Spleen (tissue), 11 donors: ENCODE measurements around the gene HUNK. TPM values are rescaled to one million over a fixed set of nuclear protein-coding genes. Genes with fewer than 3 reads are reported as not detected.

Experiments
- DNase-seq: peaks from one replicate; pipeline ENCODE4 v3.0.0-alpha.2; 2020
- H3K27ac ChIP-seq, 8 donors: fragments of 200-600 bp; sonication (generic) in 7 of 8; 1 replicate in 4 of 8; 2 replicates in 4 of 8; pipeline versions ENCODE4 v1.5.0 to v1.8.0; 2016 to 2021; ENCODE audit warnings: inconsistent platforms in 4 of 8, mild to moderate bottlenecking in 4 of 8, moderate library complexity in 1 of 8
- H3K27me3 ChIP-seq, 7 donors: fragments of 200-600 bp; sonication (generic) in 6 of 7; replicated peaks in 1 of 7; 1 replicate in 4 of 7; 2 replicates in 3 of 7; pipeline versions ENCODE4 v1.5.0 to v1.8.0; 2016 to 2021; ENCODE audit warnings: inconsistent platforms in 3 of 7, mild to moderate bottlenecking in 1 of 7
- H3K36me3 ChIP-seq, 6 donors: fragments of 200-600 bp; sonication (generic) in 5 of 6; 1 replicate in 4 of 6; 2 replicates in 2 of 6; pipeline versions ENCODE4 v1.5.0 to v1.8.0; 2016 to 2021; ENCODE audit warnings: inconsistent platforms in 2 of 6
- H3K4me1 ChIP-seq, 6 donors: fragments of 200-600 bp; sonication (generic) in 5 of 6; 1 replicate in 3 of 6; 2 replicates in 3 of 6; pipeline versions ENCODE4 v1.5.0 to v1.8.0; 2016 to 2021; ENCODE audit warnings: inconsistent platforms in 3 of 6
- H3K4me3 ChIP-seq, 8 donors: fragments of 200-600 bp; sonication (generic) in 7 of 8; 1 replicate in 4 of 8; 2 replicates in 4 of 8; pipeline versions ENCODE4 v1.5.0 to v1.8.0; 2016 to 2021; ENCODE audit warnings: inconsistent platforms in 4 of 8, mild to moderate bottlenecking in 4 of 8, moderate library complexity in 2 of 8
- H3K9me3 ChIP-seq, 8 donors: fragments of 200-600 bp; sonication (generic) in 7 of 8; 1 replicate in 4 of 8; 2 replicates in 4 of 8; pipeline versions ENCODE4 v1.5.0 to v1.8.0; 2016 to 2021; ENCODE audit warnings: inconsistent platforms in 4 of 8
- POLR2A ChIP-seq, 3 donors: fragments of 450-650 bp; IDR thresholded peaks; one replicate each; pipeline ENCODE4 v1.5.1; 2017; ENCODE audit warnings: antibody characterized with exemption in 3 of 3, mild to moderate bottlenecking in 1 of 3
- POLR2AphosphoS5 ChIP-seq, 3 donors: sonication (generic); formaldehyde crosslinking; IDR thresholded peaks; one replicate each; pipeline ENCODE4 v1.5.1; 2017; ENCODE audit warnings: antibody characterized with exemption in 3 of 3
- WGBS, 5 donors: extraction: QIAGEN DNeasy Blood & Tissue Kit in 3 of 5; methylation state at CpG; one replicate each; pipeline versions ENCODE4 v1.1.5 to v1.1.7; 2013 to 2018; 5-methylcytosine and 5-hydroxymethylcytosine counted together
- intact Hi-C: fragments of 100-400 bp; cut with DNase I; formaldehyde crosslinking; loops from one replicate; pipeline ENCODE4 v1.15.0; 2023; ENCODE audit warnings: low total_unique reads
- polyA plus RNA-seq, 3 donors: library from polyadenylated mRNA; stranded (reverse); fragments of 200-250 nt; gene quantifications; one replicate each; pipeline ENCODE4 v1.2.1, GENCODE V29; 2013
- total RNA-seq, 7 donors: library from RNA; depleted of rRNA in 3 of 7; stranded (reverse); fragments of >200 nt in 3 of 7; fragmentation: NEBNext Ultra II Directional in 4 of 7; extraction: Animal tissue kit (Norgen Biotek cat#: 25700) in 4 of 7; gene quantifications; one replicate each; pipeline versions ENCODE4 v1.1.0 to v1.2.1, GENCODE V29; 2016 to 2021
- TF ChIP-seq, protein P1 (sequence below), 11 experiments: fragments of 200-600 bp in 7 of 11; fragments of 450-650 bp in 4 of 11; sonication (generic) in 4 of 11; IDR thresholded peaks in 8 of 11; conservative IDR thresholded peaks in 3 of 11; 1 replicate in 7 of 11; 2 replicates in 4 of 11; pipeline versions ENCODE4 v1.4.0 to v1.8.0; 2016 to 2021; ENCODE audit warnings: antibody characterized with exemption in 11 of 11, inconsistent platforms in 4 of 11, mild to moderate bottlenecking in 1 of 11
- donor health status: healthy with polysubstance abuse.
- donor health status: DM: no; HTN: no; CAD: no; lungs with moderate emphysema.
- donor health status: DM: no; HTN: no; CAD: no.
- donor health status: Bipolar disorder and iron deficiency.
- donor health status: healthy.
- donor health status: DM: no; HTN: no; CAD: no.
- donor health status: DM: yes; HTN: yes; CAD: no.

Gene HUNK
- total and polyA plus RNA-seq, 10 donors, result 0.06 to 0.41 (median 0.14) TPM; not detected in 3

DNA sequence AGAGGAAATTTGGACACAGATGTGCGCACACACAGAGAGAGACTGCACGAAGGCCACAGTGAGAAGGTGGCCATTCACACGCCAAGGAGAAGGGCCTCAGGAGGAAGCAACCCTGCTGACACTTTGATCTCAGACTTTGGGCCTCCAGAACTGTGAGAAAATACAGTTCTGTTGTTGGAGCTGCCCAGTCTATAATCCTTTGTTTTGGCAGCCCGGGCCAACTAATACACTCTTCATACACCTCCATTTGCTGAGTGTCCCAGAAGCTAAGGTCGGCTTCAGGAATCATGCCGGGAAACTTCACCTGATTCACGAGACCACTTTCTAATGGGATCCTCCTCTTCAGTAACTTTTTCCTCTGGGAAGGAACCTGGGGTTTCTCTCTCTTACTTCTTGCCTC lies 23.2 kb downstream of the HUNK start:
- Histone ChIP-seq H3K27ac (no peak overlapping the region), H3K9me3 (no peaks in the 10 kb centered on the region), H3K4me1 (no peaks in the 10 kb centered on the region), H3K36me3 (no peaks in the 10 kb centered on the region), H3K27me3 (peaks cover 0 to 15% (median 0%) of the 10 kb centered on the region in 7 donors), H3K4me3 (no peak overlapping the region)
- TF ChIP-seq, protein P1, sequence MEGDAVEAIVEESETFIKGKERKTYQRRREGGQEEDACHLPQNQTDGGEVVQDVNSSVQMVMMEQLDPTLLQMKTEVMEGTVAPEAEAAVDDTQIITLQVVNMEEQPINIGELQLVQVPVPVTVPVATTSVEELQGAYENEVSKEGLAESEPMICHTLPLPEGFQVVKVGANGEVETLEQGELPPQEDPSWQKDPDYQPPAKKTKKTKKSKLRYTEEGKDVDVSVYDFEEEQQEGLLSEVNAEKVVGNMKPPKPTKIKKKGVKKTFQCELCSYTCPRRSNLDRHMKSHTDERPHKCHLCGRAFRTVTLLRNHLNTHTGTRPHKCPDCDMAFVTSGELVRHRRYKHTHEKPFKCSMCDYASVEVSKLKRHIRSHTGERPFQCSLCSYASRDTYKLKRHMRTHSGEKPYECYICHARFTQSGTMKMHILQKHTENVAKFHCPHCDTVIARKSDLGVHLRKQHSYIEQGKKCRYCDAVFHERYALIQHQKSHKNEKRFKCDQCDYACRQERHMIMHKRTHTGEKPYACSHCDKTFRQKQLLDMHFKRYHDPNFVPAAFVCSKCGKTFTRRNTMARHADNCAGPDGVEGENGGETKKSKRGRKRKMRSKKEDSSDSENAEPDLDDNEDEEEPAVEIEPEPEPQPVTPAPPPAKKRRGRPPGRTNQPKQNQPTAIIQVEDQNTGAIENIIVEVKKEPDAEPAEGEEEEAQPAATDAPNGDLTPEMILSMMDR (IDR thresholded peaks at IDR 0.05 in 8 of 11, conservative IDR thresholded peaks at IDR 0.05 in 3 of 11), result no peak
- TF ChIP-seq POLR2A (IDR thresholded peaks at IDR 0.05), result no peak
- TF ChIP-seq POLR2AphosphoS5 (IDR thresholded peaks at IDR 0.05), result no peak
- intact Hi-C loops, result no loop called here
- 72 to 91% (median 84%) methylated on average over 7 of the region's 7 CpGs for WGBS, 5 donors
- DNase-seq, result no peak

DNA sequence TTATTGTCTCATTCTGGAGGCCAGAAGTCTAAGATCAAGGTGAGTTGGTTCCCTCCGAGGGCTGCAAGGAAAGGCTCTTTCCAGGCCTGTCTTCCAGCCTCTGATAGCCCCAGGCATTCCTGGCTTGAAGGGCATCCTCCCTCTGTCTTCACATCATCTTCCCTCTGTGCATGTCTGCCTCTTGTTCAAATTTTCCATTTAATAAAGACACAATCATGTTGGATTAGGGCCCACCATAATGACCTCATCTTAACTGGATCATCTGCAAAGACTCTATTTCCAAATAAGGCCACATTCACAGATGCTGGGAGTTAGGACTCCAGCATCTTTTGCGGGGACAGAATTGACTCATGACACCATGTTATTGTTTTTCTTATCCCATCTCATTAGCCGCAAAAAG lies 24.5 kb downstream of the HUNK start:
- WGBS, 5 donors, result 80 to 99% (median 91%) methylated on average over 3 of the region's 3 CpGs
- intact Hi-C loops, result no loop called here

DNA sequence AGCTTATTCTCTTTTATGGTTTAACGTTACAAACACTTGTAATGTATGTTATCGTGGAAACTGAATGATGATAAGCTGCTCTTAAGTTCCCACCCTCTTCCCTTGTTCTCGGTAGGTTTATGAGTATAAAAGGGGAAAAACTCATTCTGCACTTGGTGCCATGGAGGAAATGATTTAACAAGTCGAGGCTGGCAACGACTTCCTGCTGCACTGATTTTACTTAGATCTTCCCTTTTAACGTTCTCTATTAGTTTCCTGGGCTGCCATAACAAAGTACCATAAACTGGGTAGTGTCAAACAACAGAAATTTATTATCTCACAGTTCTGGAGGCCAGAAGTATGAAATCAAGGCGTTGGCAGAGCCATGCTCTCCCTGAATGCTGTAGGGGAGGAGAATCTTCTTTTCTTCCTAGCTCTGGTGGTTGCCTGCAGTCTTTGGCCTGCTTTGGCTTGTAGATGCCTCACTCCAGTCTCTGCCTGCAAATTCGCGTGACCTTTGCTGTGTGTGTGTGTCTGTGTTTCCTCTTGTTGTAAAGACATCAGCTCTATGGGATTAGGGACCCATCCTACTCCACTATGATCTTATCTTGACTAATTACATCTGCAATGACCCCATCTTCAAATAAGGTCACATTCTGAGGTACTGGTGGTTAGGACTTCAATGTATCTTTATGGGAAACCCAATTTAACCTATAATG lies 26.3 kb downstream of the HUNK start:
- no peaks in the 10 kb centered on the region for H3K4me1 ChIP-seq
- H3K9me3 ChIP-seq, result no peaks in the 10 kb centered on the region
- H3K4me3 ChIP-seq, result no peak overlapping the region
- no peak for DNase-seq
- H3K36me3 ChIP-seq, result no peaks in the 10 kb centered on the region
- H3K27ac ChIP-seq, result no peak overlapping the region
- intact Hi-C loops, result no loop called here
- WGBS, 5 donors, result 14 to 17% (median 14%) methylated on average over 9 of the region's 9 CpGs
- TF ChIP-seq, protein P1 (IDR thresholded peaks at IDR 0.05 in 8 of 11, conservative IDR thresholded peaks at IDR 0.05 in 3 of 11), result no peak
- TF ChIP-seq POLR2AphosphoS5 (IDR thresholded peaks at IDR 0.05) (no peak), POLR2A (IDR thresholded peaks at IDR 0.05) (no peak)
- H3K27me3 ChIP-seq, result peaks cover 0 to 6% (median 0%) of the 10 kb centered on the region in 7 donors

More for the DNA sequence above, 24.5 kb downstream of the HUNK start:
- Histone ChIP-seq H3K27me3 (peaks cover 0 to 22% (median 0%) of the 10 kb centered on the region in 7 donors), H3K4me1 (no peaks in the 10 kb centered on the region), H3K36me3 (no peaks in the 10 kb centered on the region), H3K27ac (no peak overlapping the region), H3K9me3 (no peaks in the 10 kb centered on the region), H3K4me3 (no peak overlapping the region)
- TF ChIP-seq, protein P1 (IDR thresholded peaks at IDR 0.05 in 8 of 11, conservative IDR thresholded peaks at IDR 0.05 in 3 of 11), result no peak
- TF ChIP-seq POLR2A (IDR thresholded peaks at IDR 0.05) (no peak), POLR2AphosphoS5 (IDR thresholded peaks at IDR 0.05) (no peak)
- DNase-seq, result no peak

DNA sequence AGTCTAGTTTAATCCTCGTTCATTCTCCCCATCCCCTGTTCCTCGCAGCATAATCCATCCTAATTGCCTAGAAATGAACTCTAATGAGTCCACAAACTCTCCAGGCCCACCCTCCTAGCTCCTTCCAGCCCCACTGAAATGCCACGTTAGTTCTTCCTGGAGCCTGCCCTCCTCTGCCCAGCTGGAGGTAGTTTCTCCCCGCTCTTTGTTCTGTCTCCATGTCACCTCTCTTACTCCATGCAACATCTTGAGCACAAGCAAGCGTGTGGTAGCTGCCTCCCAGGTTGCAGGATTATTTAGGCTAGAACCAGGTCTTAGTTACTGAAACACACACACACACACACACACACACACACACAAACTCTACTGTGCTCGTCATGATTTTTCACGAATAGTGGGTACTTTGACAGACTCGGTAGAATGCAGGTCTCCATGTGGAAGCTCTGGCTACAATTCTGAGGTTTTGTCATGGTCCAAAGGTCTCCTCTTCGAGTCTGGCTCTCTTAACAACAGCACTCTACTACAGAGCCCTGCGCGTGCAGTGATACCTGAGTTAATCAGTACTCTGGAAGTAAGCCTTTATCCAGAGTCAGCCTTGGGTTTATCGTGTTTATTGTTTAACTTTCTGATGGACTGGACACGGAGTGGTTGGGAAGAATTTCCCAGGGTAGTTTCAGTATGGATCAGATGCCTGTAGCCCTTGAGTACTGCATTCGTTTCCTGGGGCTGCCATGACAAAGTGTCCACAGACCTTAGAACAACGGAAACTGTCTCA lies 27.5 kb downstream of the HUNK start:
- intact Hi-C loops, result no loop called here
- Histone ChIP-seq H3K27ac (no peak overlapping the region), H3K4me3 (no peak overlapping the region), H3K9me3 (no peaks in the 10 kb centered on the region), H3K27me3 (peaks cover 0 to 6% (median 0%) of the 10 kb centered on the region in 7 donors), H3K4me1 (no peaks in the 10 kb centered on the region), H3K36me3 (no peaks in the 10 kb centered on the region)
- no peak for DNase-seq
- TF ChIP-seq, protein P1 (IDR thresholded peaks at IDR 0.05 in 8 of 11, conservative IDR thresholded peaks at IDR 0.05 in 3 of 11), result no peak
- TF ChIP-seq POLR2AphosphoS5 (IDR thresholded peaks at IDR 0.05) (no peak), POLR2A (IDR thresholded peaks at IDR 0.05) (no peak)
- 81 to 89% (median 86%) methylated on average over 15 of the region's 15 CpGs for whole genome bisulfite sequencing, 5 donors
